NCI-H510A treated with DMSO at 0.1 percent for 48 hours (cell line): ENCODE data around the gene CNMD.

Experiments
- DNase-seq: peaks from one replicate; lab custom pipeline; 2025; lab: John Stamatoyannopoulos, UW

CNMD gene

DNA sequence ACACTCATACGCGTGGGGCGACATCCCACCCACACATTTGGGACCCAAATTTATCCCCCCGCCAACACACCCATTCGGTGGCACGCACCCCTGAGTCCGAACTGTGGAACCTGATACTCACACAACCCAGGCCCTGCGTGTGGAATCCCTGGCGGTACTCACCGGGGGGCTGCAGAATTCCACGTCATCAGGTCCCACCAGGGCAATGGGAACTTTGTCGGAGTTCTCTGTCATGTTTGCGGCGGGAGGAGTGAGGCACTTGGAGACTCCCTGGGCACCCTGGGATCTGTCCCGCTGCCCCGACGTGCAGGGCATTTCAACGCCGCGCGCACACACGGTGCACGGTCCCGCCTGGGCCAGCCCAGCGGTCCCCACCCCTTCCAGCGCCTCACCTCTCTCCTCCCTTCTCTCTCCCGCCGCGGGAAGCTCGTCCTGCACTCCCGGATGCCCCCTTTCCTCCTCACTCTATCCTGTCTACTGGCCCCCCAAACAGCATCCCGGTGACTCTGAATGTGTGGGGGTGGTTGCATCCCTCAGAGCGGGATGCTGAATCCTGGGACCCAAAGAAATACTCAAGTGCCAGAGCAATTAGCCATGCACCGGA, at the start of gene CNMD:
Gene CNMD (minus strand): TSS at position 353 of the 604 bp plus-strand sequence. CDS start 119 bp downstream, at position 234.
- DNase-seq: no peak

GRCh38 chr13:52788011-52788410, 48.4 kb upstream of the CNMD start:
- DNase-seq: no peak

DNA sequence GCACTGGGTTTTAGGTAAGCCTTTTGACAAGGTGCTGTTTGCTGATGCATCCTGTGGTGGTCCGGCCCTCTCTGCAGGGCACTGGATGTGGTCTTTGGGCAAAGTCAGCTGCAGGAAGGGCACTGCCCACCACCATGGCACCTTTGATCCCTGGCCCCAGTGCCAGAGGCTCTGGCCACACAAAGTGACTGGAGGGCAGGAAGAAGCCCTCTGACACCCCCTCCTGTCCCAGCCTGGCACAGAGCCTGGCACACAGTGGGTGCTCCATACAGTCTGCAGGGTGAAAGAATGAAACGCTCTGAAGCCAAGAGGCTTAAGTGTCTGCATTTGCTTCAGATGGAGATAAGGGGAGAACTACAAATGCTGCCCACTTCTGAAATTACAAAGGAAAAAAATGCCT, 47.6 kb upstream of the CNMD start:
- DNase-seq: no peak

GRCh38 chr13:52786766-52787165, 47.1 kb upstream of the CNMD start:
- no peak for DNase-seq

DNA sequence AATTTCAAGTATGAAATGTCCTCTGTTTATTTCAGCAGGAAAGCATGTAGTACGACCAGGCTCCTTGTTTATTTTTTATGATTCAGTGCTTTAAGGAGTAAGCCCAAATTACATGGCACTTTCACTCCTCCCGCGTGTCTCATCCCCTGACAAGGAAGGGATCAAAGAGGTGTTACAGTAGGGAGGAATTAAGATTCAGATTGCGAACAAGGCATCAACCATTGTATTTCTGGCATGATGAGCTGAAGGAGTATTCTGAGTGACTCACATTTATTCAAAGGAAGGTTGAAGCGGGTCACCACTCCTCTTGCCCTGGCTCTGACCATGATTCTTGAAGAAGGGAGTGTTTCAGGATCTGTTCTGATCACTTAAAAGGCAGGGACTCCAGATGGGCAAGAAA, 46.1 kb upstream of the CNMD start:
- DNase-seq: no peak

DNA sequence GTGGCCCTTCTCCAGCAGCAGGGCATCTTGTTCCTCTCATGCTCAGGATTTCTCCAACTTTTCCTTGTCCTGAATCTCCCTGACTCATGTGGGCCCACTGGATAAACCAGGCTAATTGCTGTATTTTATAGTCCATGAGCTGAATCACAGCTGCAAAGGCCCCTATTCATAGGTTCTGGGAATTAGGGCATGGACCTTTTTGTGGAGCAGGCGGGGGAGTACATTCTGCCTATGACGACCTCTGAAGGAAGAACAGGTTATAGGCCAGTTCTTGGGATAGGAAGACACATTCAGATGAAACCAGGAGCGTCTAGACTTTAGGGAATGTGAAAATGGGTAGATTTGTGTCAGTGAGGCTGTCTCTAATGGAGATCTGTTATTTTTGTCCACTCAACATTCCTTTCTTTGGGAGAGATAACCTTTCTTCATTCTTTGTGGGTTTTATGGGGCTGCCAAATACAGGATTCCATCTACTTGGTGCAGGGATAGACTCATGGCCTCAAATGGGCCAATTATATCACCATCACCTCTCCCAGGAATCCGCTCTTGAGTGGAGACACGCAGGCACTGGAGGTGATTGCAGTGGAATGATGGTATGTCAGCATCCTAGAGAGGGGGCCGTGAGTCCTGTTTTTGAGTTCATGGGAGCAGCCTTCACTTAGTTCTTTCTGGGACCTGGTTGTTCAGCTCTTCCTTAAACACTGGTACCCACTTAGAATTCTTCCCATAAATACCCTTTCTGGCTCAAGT, 45.1 kb upstream of the CNMD start:
- DNase-seq: no peak

- no peak for DNase-seq
Observed at GRCh38 chr13:52783943-52784342, 44.3 kb upstream of the CNMD start.

DNA sequence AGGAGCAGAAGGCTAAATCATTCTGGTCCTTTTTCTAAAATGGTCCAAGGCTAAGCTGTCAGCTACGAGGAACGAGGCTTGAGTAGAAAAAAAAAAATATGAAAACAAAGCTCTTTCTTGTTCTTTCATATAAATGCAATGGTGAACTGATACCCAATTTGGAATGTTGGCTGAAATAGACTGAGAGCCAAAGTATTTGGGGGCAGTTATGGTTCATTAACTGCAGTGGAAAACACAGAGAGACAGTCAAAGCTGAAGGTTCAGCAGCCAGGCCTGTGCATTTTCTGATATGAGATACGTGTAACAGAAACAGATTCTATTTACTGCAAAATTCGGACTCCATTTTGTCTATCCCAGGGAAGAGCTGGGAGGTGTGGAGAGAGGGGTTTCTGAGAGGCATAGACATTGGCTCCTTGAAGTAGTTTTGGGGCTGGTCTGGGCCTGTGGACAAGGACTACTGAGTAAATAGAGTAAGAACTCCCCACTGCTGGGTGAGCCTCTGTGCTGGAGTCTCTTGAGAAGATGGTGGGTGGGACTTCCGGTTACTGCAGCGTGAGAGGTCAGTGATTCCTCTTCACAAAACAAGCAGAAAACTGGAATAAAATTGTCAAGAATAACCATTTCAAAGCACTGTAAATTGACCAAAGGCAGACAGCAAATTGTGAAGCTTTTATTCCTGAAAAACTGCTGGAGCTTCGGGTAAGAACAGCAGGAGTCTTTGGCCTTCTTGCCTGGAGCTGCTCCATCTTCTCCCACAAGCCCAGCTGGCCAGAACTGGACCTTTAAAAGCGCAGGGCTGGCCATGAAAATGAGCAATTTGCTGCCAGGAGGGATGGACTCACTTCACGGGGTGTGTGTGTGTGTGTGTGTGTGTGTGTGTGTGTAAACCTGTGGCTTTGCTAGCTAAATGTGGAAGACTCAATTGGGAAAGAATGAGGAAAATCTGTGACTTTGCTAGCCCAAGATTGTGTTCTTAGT, 43.1 kb upstream of the CNMD start:
- DNase-seq: no peak

GRCh38 chr13:52780611-52781010, 41.0 kb upstream of the CNMD start:
- peak; percentile 33 for DNase-seq

DNA sequence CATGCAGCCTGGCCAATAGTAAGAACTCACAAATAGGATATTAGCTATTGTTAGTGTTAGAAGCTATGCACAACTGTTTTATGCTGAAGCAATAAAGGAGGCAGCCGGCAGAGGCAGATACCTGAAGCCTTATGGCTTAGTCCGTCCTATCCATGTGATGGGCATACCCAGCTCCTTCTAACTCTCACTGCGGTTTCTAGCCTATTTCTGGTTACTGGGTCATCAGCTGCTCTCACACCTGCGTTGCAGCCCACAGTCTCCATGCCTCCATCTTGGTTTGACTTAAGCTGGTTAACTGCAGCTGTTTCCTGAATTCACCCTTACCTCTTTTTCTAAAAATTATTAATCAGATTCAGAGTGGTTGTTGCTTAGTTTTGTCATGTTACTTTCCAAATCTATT, 40.5 kb upstream of the CNMD start:
- peak; percentile 31 for DNase-seq

GRCh38 chr13:52779103-52779502, 39.5 kb upstream of the CNMD start:
- no peak for DNase-seq

DNA sequence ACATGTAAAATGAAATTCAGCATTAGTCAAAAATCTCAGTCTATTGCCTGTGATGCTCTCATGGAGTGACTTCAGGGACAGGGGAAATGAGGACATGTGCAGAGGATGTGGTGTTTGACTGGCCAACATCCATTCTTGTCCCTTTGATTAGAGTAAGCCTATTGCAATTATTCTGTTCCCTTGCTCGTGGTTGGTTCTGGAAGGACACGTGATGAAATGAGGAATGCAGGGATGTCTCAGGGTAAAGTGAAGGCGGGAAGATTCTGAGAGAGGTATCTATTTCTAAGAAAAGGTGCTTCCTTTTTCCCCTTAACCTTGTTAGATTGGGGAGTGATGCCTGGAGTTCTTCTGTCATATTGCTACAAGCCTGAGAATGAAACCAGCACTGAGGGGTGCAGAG, 37.1 kb upstream of the CNMD start:
- DNase-seq: no peak

DNA sequence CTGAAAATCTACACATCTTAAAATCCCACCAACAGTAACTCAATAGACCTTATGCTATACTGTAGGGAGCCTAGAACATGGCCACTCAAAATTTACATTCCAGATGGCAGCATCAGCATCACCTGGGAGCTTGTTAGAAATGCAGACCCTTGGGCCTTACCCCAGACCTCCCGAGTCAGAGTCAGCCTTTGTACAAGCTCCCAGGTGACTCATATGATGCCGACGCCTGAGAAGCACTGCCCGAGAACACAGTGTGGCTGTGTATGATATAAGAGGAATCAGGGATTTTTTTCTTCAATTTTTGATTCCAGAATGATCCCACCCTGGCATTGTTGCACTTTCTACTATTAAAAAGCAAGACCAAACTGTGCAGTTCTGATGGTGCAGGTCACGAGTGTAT, 35.9 kb upstream of the CNMD start:
- DNase-seq: no peak

DNA sequence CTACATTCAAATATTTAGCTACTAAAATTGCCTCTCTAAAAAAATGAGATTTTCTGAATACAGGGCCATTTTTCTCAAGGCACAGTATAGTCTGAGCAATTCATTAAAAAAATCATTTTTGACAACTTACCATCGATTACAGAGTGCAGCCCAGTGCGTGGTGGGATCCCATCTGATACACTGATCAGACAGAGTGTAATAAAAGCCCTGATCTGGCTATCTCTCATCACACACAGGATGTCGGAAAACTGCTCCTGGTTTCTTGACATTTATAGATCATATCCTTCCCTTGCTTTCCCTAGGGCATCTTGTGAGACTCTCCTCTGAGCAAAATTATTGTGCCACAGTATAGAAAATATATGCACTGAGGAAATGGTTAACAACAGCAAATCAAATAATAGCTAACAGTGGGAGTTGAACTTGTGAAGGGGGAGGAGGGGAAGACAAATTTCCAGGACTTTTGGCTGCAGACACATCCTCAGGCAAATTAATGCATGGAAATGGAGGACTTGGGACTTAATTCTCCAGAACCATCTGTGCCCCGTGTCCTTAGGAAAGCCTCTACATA, 28.4 kb upstream of the CNMD start:
- no peak for DNase-seq

- DNase-seq: no peak
Observed at GRCh38 chr13:52765611-52766390, 26.2 kb upstream of the CNMD start.

DNA sequence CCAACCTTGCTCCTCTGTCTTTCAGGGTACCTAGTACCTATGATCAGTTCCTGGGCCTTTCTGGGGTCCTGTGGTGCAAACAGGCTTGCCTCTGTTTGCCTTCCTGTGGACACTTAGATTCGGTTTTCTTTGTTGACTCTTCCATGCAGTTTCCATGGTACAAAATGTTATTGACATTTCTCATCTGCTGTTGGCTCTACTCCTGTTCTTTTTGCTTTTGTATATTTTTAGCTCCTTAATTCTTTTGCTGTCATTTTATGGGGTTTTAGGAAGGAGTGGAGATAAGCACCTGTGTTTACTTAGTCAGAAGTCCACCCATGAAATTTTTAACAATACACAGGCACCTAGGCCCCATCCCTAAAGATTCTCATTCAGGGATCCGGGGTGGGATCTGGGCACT, 20.5 kb upstream of the CNMD start:
- DNase-seq: no peak

DNA sequence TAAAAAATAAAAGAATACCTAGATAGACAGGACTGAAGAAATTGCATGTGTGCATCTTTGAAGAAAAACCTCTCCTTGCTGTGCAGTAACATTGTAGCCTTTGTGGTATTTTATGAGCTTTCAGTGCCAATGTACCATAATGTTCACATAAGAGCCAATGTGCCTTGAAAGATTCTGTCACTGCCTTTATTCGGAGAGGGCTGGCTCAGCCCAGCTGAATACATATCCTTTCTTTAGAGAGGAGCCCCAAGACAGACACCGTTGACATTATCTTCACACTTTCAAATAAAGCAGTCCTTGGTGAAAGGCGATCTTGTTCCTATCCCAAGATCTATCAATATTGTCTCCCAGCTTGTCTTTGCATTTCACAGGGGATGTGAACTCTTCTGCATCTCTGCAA, 18.5 kb upstream of the CNMD start:
- DNase-seq: no peak

GRCh38 chr13:52751196-52751595, 11.6 kb upstream of the CNMD start:
- DNase-seq: no peak

DNA sequence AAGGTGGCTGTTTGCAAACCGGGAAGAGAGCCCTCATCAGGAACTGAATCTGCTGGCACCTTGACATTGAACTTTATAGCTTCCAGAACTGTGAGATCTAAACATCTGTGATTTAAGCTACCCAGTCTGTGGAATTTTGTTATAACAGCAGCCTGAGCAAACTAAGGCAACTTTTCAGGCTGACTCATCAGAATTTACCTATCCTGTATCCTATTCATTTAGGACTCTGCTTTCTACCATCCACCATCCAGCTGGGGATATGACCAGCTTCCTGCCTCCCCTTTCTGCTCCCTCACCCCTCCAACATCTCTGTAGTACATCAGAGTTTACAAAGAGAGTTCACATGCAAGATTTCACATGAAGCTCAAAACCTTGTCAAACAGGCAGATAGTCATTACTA, 11.1 kb upstream of the CNMD start:
- DNase-seq: no peak

DNA sequence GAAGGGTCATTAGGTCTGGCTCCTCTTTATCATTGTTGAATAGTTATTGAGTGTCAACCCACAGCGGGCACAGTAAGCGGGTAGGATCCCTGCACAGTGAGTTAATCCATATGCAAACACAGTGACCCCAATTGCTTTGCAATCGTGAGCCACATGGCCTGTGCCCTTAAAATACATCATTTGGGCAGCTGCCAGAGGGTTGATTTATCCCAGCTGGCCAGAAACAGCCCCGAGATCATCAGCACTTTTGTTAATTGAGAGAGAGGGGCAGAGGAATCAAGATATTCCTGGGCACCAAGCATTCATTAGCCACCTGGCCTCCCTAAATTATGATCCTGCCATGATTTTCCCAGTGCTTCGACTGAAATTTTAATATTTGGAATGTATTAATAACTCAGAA, 9.8 kb upstream of the CNMD start:
- DNase-seq: no peak

DNA sequence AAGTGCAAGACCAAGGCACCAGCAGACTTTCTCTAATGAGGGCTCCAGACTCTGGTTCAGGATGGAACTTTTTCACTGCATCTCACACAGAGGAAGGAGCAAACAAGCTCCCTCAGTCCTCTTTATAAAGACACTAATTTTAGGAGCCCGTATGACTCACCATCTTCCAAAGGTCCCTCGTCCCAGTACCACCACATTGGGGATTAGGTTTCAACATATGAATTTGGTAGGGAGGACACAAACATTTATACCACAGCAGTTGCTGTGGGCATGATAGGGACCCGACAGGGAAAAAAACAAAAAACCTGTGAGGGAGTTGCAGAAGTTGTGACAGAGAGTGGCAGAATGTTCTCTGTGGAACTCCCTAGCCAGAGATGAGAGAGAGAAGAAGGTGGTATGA, 6.5 kb upstream of the CNMD start:
- DNase-seq: no peak
